Measurements from ENCODE around the gene EPHA1.

The EPHA1 gene

GRCh38 chr7:143454091-143454680 is 45.5 kb upstream of the EPHA1 start:
- Histone ChIP-seq H3K36me3 (ENCODE audit: control insufficient read depth in 2 of 2, insufficient read depth in 1 of 2, low read length in 2 of 2) (no peaks in the 10 kb centered on the region), H3K27ac (ENCODE audit: extremely low read depth, low read depth, low read length) (no peak overlapping the region), H3K4me1 (ENCODE audit: control insufficient read depth, insufficient read depth, low read length) (no peaks in the 10 kb centered on the region), H3K4me3 (ENCODE audit: low read depth, low read length) (no peak overlapping the region), H3K9me3 (ENCODE audit: control insufficient read depth, insufficient read depth, low read depth, low read length) (no peaks in the 10 kb centered on the region)
- POLR2A ChIA-PET, result no interaction called here
- TF ChIP-seq ZNF132 (tag by site-specific recombination; IDR thresholded peaks at IDR 0.05; ENCODE audit: borderline replicate concordance) (no peak), ZNF24 (tag by site-specific recombination; IDR thresholded peaks at IDR 0.05) (no peak), ELK4 (IDR thresholded peaks at IDR 0.05; ENCODE audit: borderline replicate concordance, low read depth, low read length) (no peak), KLF17 (tag by site-specific recombination; IDR thresholded peaks at IDR 0.05) (no peak), ZNF324 (tag by site-specific recombination; IDR thresholded peaks at IDR 0.05) (no peak), ZNF211 (tag by site-specific recombination; IDR thresholded peaks at IDR 0.05; ENCODE audit: low read depth) (no peak), ZFP41 (tag by site-specific recombination; IDR thresholded peaks at IDR 0.05; ENCODE audit: borderline replicate concordance) (no peak), PBX3 (CRISPR knock-in tag; IDR thresholded peaks at IDR 0.05) (no peak), ZFP69B (tag by site-specific recombination; IDR thresholded peaks at IDR 0.05) (no peak), SP7 (tag by site-specific recombination; IDR thresholded peaks at IDR 0.05) (no peak)
- CTCF ChIA-PET, result no interaction called here

- no peak for TF ChIP-seq ZNF2 (tag by site-specific recombination; IDR thresholded peaks at IDR 0.05)
- TF ChIP-seq BCL6B (tag by site-specific recombination; IDR thresholded peaks at IDR 0.05), result no peak
- TF ChIP-seq ZNF544 (tag by site-specific recombination; IDR thresholded peaks at IDR 0.05), result no peak
- no peak for TF ChIP-seq ZNF791 (tag by site-specific recombination; IDR thresholded peaks at IDR 0.05)
- TF ChIP-seq ZNF785 (tag by site-specific recombination; IDR thresholded peaks at IDR 0.05), result no peak
- no peak for TF ChIP-seq ZNF626 (tag by site-specific recombination; IDR thresholded peaks at IDR 0.05)
- TF ChIP-seq ZNF324 (tag by site-specific recombination; IDR thresholded peaks at IDR 0.05), result no peak
- TF ChIP-seq ZNF18 (tag by site-specific recombination; IDR thresholded peaks at IDR 0.05), result no peak
- TF ChIP-seq ZNF518A (tag by site-specific recombination; conservative IDR thresholded peaks at IDR 0.05; ENCODE audit: low read depth), result no peak
- Histone ChIP-seq H3K4me3 (ENCODE audit: low read depth, low read length) (no peak overlapping the region), H3K4me1 (ENCODE audit: control insufficient read depth, insufficient read depth, low read length) (no peaks in the 10 kb centered on the region), H3K36me3 (ENCODE audit: control insufficient read depth in 2 of 2, insufficient read depth in 1 of 2, low read length in 2 of 2) (no peaks in the 10 kb centered on the region), H3K27ac (ENCODE audit: extremely low read depth, low read depth, low read length) (no peak overlapping the region), H3K9me3 (ENCODE audit: control insufficient read depth, insufficient read depth, low read depth, low read length) (no peaks in the 10 kb centered on the region)
- ChIA-PET POLR2A (no interaction called here), CTCF (no interaction called here)
Measured at GRCh38 chr7:143452495-143452894, 43.8 kb upstream of the EPHA1 start.

Data from HEK293 (cell line).